Measurements from ENCODE around the gene PRELID1.

Gene PRELID1

GRCh38 chr5:177349762-177350161 is 46.2 kb downstream of the PRELID1 start:
- Histone ChIP-seq H3K36me3 (ENCODE audit: insufficient read depth, low read length) (peaks cover 4% of the 10 kb centered on the region; the same call in 1 of the 2 replicates), H2AFZ (ENCODE audit: low read length, unreplicated experiment) (no peak overlapping the region), H3K79me2 (ENCODE audit: control insufficient read depth, insufficient read depth, low read length, unreplicated experiment) (peaks cover 59% of the 10 kb centered on the region), H3K4me1 (ENCODE audit: control insufficient read depth, insufficient read depth, low read length, unreplicated experiment) (peaks cover 15% of the 10 kb centered on the region), H3K27me3 (ENCODE audit: insufficient read depth, low read length) (no peaks in the 10 kb centered on the region), H3K27ac (ENCODE audit: low read depth, low read length) (no peak overlapping the region), H3K4me3 (ENCODE audit: low read depth, low read length) (peak overlapping the region; percentile 98)

- Histone ChIP-seq H3K27ac (ENCODE audit: low read depth, low read length) (peak overlapping the region; percentile 86), H3K27me3 (ENCODE audit: insufficient read depth, low read length) (no peaks in the 10 kb centered on the region), H2AFZ (ENCODE audit: low read length, unreplicated experiment) (peak overlapping the region; percentile 95), H3K4me3 (ENCODE audit: low read depth, low read length) (peak overlapping the region; percentile 98), H3K36me3 (ENCODE audit: insufficient read depth, low read length) (peaks cover 4% of the 10 kb centered on the region; the same call in 1 of the 2 replicates), H3K4me1 (ENCODE audit: control insufficient read depth, insufficient read depth, low read length, unreplicated experiment) (peaks cover 15% of the 10 kb centered on the region), H3K79me2 (ENCODE audit: control insufficient read depth, insufficient read depth, low read length, unreplicated experiment) (peaks cover 52% of the 10 kb centered on the region)
These were observed 47.3 kb downstream of the PRELID1 start for GRCh38 chr5:177350776-177351391.

GRCh38 chr5:177351392-177352329 is 48.1 kb downstream of the PRELID1 start, which contains the start of gene LMAN2:
Gene LMAN2 (minus strand): TSS chr5:177351668. CDS start chr5:177351647, 21 bp downstream.
- peaks cover 4% of the 10 kb centered on the region; the same call in 1 of the 2 replicates for H3K36me3 ChIP-seq (ENCODE audit: insufficient read depth, low read length)
- H3K4me1 ChIP-seq (ENCODE audit: control insufficient read depth, insufficient read depth, low read length, unreplicated experiment) = peaks cover 15% of the 10 kb centered on the region
- no peaks in the 10 kb centered on the region for H3K27me3 ChIP-seq (ENCODE audit: insufficient read depth, low read length)
- H3K79me2 ChIP-seq (ENCODE audit: control insufficient read depth, insufficient read depth, low read length, unreplicated experiment) = peaks cover 44% of the 10 kb centered on the region
- peak within 1 kb of the TSS; percentile 95 for H2AFZ ChIP-seq (ENCODE audit: low read length, unreplicated experiment)
- peak within 1 kb of the TSS; percentile 86 for H3K27ac ChIP-seq (ENCODE audit: low read depth, low read length)
- peak within 1 kb of the TSS; percentile 98 for H3K4me3 ChIP-seq (ENCODE audit: low read depth, low read length)

- Histone ChIP-seq H3K4me3 (ENCODE audit: low read depth, low read length) (no peak overlapping the region), H3K4me1 (ENCODE audit: control insufficient read depth, insufficient read depth, low read length, unreplicated experiment) (peaks cover 15% of the 10 kb centered on the region), H3K79me2 (ENCODE audit: control insufficient read depth, insufficient read depth, low read length, unreplicated experiment) (peaks cover 30% of the 10 kb centered on the region), H3K27ac (ENCODE audit: low read depth, low read length) (no peak overlapping the region), H3K27me3 (ENCODE audit: insufficient read depth, low read length) (no peaks in the 10 kb centered on the region), H3K36me3 (ENCODE audit: insufficient read depth, low read length) (no peaks in the 10 kb centered on the region), H2AFZ (ENCODE audit: low read length, unreplicated experiment) (no peak overlapping the region)
These were observed 49.5 kb downstream of the PRELID1 start for GRCh38 chr5:177353093-177353492.

GRCh38 chr5:177354256-177354655 is 50.7 kb downstream of the PRELID1 start:
- Histone ChIP-seq H3K27ac (ENCODE audit: low read depth, low read length) (no peak overlapping the region), H3K36me3 (ENCODE audit: insufficient read depth, low read length) (no peaks in the 10 kb centered on the region), H3K4me3 (ENCODE audit: low read depth, low read length) (no peak overlapping the region), H3K27me3 (ENCODE audit: insufficient read depth, low read length) (no peaks in the 10 kb centered on the region), H2AFZ (ENCODE audit: low read length, unreplicated experiment) (no peak overlapping the region), H3K4me1 (ENCODE audit: control insufficient read depth, insufficient read depth, low read length, unreplicated experiment) (peaks cover 15% of the 10 kb centered on the region), H3K79me2 (ENCODE audit: control insufficient read depth, insufficient read depth, low read length, unreplicated experiment) (peaks cover 22% of the 10 kb centered on the region)

- H3K4me1 ChIP-seq (ENCODE audit: control insufficient read depth, insufficient read depth, low read length, unreplicated experiment) = peaks cover 11% of the 10 kb centered on the region
These were observed 51.1 kb downstream of the PRELID1 start for GRCh38 chr5:177354711-177355110.

GRCh38 chr5:177355162-177355867 is 51.7 kb downstream of the PRELID1 start:
- H3K79me2 ChIP-seq (ENCODE audit: control insufficient read depth, insufficient read depth, low read length, unreplicated experiment) = peaks cover 11% of the 10 kb centered on the region
- H3K4me1 ChIP-seq (ENCODE audit: control insufficient read depth, insufficient read depth, low read length, unreplicated experiment) = peaks cover 5% of the 10 kb centered on the region
- H2AFZ ChIP-seq (ENCODE audit: low read length, unreplicated experiment) = no peak overlapping the region
- no peaks in the 10 kb centered on the region for H3K36me3 ChIP-seq (ENCODE audit: insufficient read depth, low read length)
- no peaks in the 10 kb centered on the region for H3K27me3 ChIP-seq (ENCODE audit: insufficient read depth, low read length)
- no peak overlapping the region for H3K4me3 ChIP-seq (ENCODE audit: low read depth, low read length)
- H3K27ac ChIP-seq (ENCODE audit: low read depth, low read length) = no peak overlapping the region

More at GRCh38 chr5:177354711-177355110, 51.1 kb downstream of the PRELID1 start:
- no peaks in the 10 kb centered on the region for H3K36me3 ChIP-seq (ENCODE audit: insufficient read depth, low read length)
- no peak overlapping the region for H3K27ac ChIP-seq (ENCODE audit: low read depth, low read length)
- H2AFZ ChIP-seq (ENCODE audit: low read length, unreplicated experiment) = no peak overlapping the region
- H3K27me3 ChIP-seq (ENCODE audit: insufficient read depth, low read length) = no peaks in the 10 kb centered on the region
- H3K4me3 ChIP-seq (ENCODE audit: low read depth, low read length) = no peak overlapping the region
- peaks cover 17% of the 10 kb centered on the region for H3K79me2 ChIP-seq (ENCODE audit: control insufficient read depth, insufficient read depth, low read length, unreplicated experiment)

GRCh38 chr5:177355868-177356168 is 52.2 kb downstream of the PRELID1 start:
- Histone ChIP-seq H3K4me3 (ENCODE audit: low read depth, low read length) (no peak overlapping the region), H3K79me2 (ENCODE audit: control insufficient read depth, insufficient read depth, low read length, unreplicated experiment) (peaks cover 6% of the 10 kb centered on the region), H3K27me3 (ENCODE audit: insufficient read depth, low read length) (no peaks in the 10 kb centered on the region), H3K4me1 (ENCODE audit: control insufficient read depth, insufficient read depth, low read length, unreplicated experiment) (peaks cover under 1% of the 10 kb centered on the region), H3K27ac (ENCODE audit: low read depth, low read length) (no peak overlapping the region), H3K36me3 (ENCODE audit: insufficient read depth, low read length) (no peaks in the 10 kb centered on the region), H2AFZ (ENCODE audit: low read length, unreplicated experiment) (no peak overlapping the region)
